K562 (cell line): Measurements from ENCODE around the gene PRF1. TPM values are rescaled to one million over a fixed set of nuclear protein-coding genes. Genes with fewer than 3 reads are reported as not detected.

Experiments used
- CHD7 ChIP-seq: fragments of 200-600 bp; sonication (generic); IDR thresholded peaks from one replicate; pipeline ENCODE4 v1.6.1; 2012; ENCODE audit warnings: mild to moderate bottlenecking, low read depth, low read length, inconsistent platforms
- GATAD2B ChIP-seq: fragments of 450-650 bp; IDR thresholded peaks from 2 replicates; pipeline ENCODE4 v1.6.1; 2017; ENCODE audit warnings: mild to moderate bottlenecking, borderline replicate concordance
- MTA2 ChIP-seq: fragments of 450-650 bp; IDR thresholded peaks from 2 replicates; pipeline ENCODE4 v1.6.1; 2016; ENCODE audit warnings: low read depth
- MXI1 ChIP-seq: IDR thresholded peaks from 2 replicates; pipeline ENCODE4 v1.6.1; 2011; ENCODE audit warnings: low read depth, mild to moderate bottlenecking, improper control_type of control experiment, low read length
- POLR2H ChIP-seq: IDR thresholded peaks from 2 replicates; pipeline ENCODE4 v1.6.1; 2016; ENCODE audit warnings: missing genetic modification characterization, low read depth, mild to moderate bottlenecking, control low read depth, missing compliant biosample characterization, moderate library complexity
- ZBTB17 ChIP-seq: fragments of 450-650 bp; formaldehyde crosslinking; IDR thresholded peaks from 2 replicates; pipeline ENCODE4 v1.4.0; 2020; ENCODE audit warnings: mild to moderate bottlenecking
- polyA plus RNA-seq, 8 experiments: library from polyadenylated mRNA; depleted of rRNA in 4 of 8; stranded (reverse) in 5 of 8; unstranded in 3 of 8; fragments of >200 nt; fragmentation: Nextera tagmentation in 2 of 8; fragmentation: Illumina TruSeq in 1 of 8; extraction: Ambion mirVana in 2 of 8; extraction: Trizol in 1 of 8; gene quantifications; 2 replicates each; pipeline versions ENCODE4 v1.2.1 to v1.2.3, GENCODE V29; 2011 to 2014; ENCODE audit warnings: inconsistent platforms in 1 of 8, missing spikeins in 1 of 8
- total RNA-seq, 7 experiments: library from RNA; depleted of rRNA in 6 of 7; stranded (reverse); fragments of >200 nt in 6 of 7; fragmentation: Illumina TruSeq in 2 of 7; extraction: Trizol in 2 of 7; gene quantifications; 2 replicates each; pipeline versions ENCODE4 v1.2.1 to v1.2.3, GENCODE V29; 2011 to 2021; ENCODE audit warnings: low replicate concordance in 1 of 7
- TF ChIP-seq, protein P1 (sequence below), 3 experiments: fragments of 200-800 bp in 1 of 3; sonication (Bioruptor generic) in 1 of 3; sonication (generic) in 1 of 3; formaldehyde crosslinking in 1 of 3; IDR thresholded peaks; 2 replicates each; pipeline versions ENCODE4 v1.6.1 to v1.8.0; 2016 to 2022; ENCODE audit warnings: mild to moderate bottlenecking in 2 of 3, missing compliant biosample characterization in 2 of 3, missing genetic modification characterization in 2 of 3, missing genetic modification reagents in 1 of 3
- TF ChIP-seq, protein P2 (sequence below): fragments of 250-450 bp; sonication (Bioruptor Pico); IDR thresholded peaks from 2 replicates; pipeline ENCODE4 v1.4.0; 2020

PRF1 gene
- total and polyA plus RNA-seq, 9 of the 15 experiments (the other 6 are each of a cell fraction or from before 2014, with no cell fraction given), result 3.8 to 8.6 (median 6.3) TPM

GRCh38 chr10:70576803-70577517, 25.6 kb downstream of the PRF1 start (continued):
- TF ChIP-seq CHD7, result no peak
- TF ChIP-seq, protein P1, sequence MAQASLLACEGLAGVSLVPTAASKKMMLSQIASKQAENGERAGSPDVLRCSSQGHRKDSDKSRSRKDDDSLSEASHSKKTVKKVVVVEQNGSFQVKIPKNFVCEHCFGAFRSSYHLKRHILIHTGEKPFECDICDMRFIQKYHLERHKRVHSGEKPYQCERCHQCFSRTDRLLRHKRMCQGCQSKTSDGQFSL (CRISPR knock-in tag; IDR thresholded peaks at IDR 0.05), result no peak
- TF ChIP-seq, protein P1 (tag; IDR thresholded peaks at IDR 0.05), result no peak
- peak; percentile 48 for TF ChIP-seq MTA2
- TF ChIP-seq GATAD2B, result no peak
- no peak for TF ChIP-seq MXI1
- no peak for TF ChIP-seq ZBTB17
- TF ChIP-seq, protein P2, sequence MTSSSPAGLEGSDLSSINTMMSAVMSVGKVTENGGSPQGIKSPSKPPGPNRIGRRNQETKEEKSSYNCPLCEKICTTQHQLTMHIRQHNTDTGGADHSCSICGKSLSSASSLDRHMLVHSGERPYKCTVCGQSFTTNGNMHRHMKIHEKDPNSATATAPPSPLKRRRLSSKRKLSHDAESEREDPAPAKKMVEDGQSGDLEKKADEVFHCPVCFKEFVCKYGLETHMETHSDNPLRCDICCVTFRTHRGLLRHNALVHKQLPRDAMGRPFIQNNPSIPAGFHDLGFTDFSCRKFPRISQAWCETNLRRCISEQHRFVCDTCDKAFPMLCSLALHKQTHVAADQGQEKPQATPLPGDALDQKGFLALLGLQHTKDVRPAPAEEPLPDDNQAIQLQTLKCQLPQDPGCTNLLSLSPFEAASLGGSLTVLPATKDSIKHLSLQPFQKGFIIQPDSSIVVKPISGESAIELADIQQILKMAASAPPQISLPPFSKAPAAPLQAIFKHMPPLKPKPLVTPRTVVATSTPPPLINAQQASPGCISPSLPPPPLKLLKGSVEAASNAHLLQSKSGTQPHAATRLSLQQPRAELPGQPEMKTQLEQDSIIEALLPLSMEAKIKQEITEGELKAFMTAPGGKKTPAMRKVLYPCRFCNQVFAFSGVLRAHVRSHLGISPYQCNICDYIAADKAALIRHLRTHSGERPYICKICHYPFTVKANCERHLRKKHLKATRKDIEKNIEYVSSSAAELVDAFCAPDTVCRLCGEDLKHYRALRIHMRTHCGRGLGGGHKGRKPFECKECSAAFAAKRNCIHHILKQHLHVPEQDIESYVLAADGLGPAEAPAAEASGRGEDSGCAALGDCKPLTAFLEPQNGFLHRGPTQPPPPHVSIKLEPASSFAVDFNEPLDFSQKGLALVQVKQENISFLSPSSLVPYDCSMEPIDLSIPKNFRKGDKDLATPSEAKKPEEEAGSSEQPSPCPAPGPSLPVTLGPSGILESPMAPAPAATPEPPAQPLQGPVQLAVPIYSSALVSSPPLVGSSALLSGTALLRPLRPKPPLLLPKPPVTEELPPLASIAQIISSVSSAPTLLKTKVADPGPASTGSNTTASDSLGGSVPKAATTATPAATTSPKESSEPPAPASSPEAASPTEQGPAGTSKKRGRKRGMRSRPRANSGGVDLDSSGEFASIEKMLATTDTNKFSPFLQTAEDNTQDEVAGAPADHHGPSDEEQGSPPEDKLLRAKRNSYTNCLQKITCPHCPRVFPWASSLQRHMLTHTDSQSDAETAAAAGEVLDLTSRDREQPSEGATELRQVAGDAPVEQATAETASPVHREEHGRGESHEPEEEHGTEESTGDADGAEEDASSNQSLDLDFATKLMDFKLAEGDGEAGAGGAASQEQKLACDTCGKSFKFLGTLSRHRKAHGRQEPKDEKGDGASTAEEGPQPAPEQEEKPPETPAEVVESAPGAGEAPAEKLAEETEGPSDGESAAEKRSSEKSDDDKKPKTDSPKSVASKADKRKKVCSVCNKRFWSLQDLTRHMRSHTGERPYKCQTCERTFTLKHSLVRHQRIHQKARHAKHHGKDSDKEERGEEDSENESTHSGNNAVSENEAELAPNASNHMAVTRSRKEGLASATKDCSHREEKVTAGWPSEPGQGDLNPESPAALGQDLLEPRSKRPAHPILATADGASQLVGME (CRISPR knock-in tag), result no peak
- no peak for TF ChIP-seq POLR2H
